ENCODE data around the gene MYNN.
A peak's percentile ranks its signal among the peaks of the same experiment; 100 is the strongest.

The MYNN gene

DNA sequence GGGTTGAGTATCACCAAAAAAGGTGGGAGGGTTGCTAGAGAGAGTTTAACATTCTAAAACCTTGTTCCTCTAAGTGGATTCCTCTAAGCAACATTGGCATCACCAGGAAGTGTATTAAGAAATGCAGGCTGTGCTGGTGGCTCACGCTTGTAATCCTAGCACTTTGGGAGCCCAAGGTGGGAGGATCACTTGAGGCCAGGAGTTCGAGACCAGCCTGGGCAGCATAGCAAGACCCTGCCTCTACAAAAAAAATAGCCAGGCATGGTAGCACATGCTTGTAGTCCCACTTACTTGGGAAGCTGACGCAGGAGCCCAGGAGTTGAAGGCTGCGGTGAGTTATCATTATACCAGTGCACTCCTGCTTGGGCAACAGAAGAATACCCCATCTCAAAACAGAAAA is 4.6 kb downstream of the MYNN start:
- no peak for DNase-seq (ENCODE audit: low read depth in 2 of 2)

DNA sequence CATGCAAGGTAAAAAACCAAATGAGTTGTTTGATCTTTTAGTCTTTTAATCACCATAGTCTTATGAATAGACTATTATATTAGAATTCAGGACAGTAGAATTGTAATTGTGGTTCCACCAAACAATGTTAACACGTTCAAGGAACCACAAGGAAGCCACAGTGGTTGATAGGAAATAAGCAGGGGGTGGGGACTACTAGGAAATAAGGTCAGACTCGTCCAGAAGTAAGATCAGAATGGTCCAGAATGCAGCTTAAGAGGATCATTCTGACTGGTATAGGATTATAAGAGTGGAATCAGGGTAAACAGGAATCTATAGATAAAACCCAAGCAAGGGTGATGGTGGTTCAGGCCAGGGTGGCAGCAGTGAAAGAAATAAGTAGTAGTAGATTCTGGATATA is 7.5 kb downstream of the MYNN start:
- DNase-seq (ENCODE audit: low read depth in 2 of 2), result no peak

DNA sequence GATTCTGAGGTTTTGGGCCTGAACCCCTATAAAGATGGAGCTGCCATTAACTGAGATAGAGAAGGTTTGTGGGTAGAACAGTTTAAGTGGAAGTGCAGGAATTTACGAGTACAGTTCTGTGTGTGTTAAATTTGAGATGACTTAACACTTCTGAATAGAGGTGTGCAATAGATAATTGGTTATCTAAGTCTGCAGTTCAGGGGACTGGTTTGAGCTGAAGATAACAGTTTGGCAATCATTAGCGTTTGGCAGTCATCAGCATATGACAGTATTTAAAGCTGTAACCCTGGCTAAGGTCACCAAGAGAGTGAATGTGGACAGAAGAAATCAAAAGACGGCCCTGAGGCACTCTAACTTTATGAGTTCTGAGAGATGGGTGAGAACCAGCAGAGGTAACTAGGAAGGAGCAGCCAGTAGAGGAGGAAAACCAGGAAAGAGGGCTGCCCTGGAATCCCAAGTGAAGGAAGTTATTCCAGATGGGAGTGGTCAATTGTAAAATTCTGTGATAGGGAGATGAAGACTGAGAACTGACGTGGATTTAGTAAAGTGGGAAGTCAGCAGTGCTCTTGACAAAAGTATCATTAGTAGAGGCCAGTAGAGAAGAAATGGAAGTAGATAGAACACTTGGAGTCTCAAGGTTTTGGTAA is 8.1 kb downstream of the MYNN start:
- DNase-seq (ENCODE audit: low read depth in 2 of 2), result no peak

DNA sequence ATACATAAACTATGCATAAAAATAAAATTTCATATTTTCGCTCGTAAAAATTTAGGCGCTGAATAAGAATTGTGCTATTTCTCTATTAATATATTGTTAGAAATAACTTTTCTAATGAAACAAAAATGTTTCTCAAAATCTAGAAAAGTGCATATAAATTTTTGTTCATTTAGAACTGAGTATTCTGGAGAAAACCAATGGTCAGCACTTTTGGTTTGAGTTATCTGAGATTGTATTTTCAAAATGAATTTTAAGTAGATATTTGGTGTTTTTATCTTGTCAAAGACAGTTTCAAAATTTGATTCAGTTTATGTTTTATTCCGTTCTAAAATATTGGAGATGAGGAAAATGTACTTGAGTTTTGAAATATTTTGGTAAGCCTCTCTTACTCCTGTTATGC is 13.9 kb downstream of the MYNN start:
- no peak for DNase-seq (ENCODE audit: low read depth in 2 of 2)

DNA sequence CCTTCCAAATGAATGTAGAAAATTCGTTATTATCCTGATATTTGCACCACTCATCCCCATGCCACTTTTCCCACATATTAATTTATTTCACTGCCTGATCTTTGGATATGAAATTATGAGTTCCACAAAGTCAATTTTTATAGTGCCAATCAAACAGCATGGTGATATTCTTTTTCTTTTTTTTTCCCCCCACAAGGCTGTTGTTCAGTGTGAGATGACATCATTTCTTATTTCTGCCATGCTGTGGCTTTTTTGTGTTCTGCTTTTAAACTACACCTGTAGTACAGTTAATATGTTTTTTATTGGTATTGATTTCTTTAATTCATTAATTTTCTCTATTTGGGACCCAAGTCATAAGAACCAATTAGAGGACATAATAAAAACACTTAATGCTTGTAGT is 14.6 kb downstream of the MYNN start:
- no peak for DNase-seq (ENCODE audit: low read depth in 2 of 2)

DNA sequence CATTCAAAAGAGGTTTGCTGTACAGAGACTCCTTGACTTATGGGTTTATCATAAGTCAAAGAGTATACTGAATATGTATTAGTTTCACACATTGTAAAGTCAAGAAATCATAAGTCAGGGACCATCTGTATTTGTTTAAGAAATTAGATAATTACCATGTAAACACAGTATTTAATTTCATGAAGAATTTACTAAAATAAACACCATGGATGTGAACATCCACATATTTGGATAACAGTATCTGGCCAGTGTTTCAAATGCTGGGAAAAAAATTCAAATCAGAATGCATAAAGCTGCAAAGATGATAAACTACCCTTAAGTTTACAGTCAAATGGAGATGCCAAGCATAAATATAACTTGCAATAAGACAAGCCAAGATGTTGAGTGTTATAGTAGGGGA is 17.0 kb downstream of the MYNN start:
- no peak for DNase-seq (ENCODE audit: low read depth in 2 of 2)

DNA sequence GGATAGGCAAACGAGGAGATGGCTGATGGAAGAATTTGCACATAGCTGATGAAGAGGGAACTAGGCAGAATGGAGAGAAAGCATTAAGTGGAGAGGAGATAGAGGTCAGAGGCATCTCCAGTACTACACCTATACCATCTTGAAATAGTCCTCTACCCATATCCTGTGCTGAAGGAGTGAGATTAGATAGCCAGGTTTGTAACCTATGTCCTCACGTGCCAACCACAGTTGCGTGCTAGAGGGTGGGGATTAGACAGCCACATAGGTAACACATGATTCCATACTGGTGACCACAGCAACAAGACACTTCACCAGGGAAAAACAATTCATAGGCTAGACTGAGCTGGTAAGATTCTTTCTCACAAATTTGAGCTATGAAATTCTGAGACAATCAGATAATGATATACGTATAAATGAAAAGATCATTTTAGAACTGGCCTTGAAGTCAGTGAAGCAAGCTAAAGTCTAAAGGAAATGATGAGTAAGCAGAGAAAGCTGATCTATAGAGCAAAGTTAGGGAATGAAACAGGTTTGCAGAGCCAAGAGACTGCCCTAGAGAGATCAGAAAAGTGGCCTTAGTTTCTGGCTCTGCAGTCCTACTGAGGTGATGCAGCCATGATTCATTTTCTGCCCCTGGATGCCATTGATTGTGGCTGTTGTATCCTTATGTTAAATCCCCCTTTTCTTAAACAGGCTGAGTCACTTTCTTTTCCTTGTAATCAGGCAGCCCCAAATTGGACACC is 17.7 kb downstream of the MYNN start:
- no peak for DNase-seq (ENCODE audit: low read depth in 2 of 2)

GRCh38 chr3:169792359-169792758 is 19.2 kb downstream of the MYNN start:
- no peak for DNase-seq (ENCODE audit: low read depth in 2 of 2)

DNA sequence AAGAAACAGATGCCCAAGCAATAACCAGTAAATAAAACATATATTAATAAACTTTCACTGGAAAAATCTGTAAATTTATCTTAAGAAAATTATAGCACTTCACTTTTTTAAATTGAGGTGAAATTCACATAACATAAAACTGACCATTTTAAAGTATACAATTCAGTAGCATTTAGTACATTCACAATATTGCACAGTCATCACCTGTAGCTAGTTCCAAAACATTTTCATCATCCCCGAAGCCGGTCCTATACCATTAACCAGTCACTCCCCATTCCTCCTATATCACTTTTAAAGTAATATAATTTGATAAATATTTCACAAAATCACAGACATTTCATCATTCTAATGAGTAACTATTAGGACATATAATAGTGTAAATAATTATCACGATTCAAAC is 31.5 kb downstream of the MYNN start:
- DNase-seq (ENCODE audit: low read depth in 2 of 2), result no peak

DNA sequence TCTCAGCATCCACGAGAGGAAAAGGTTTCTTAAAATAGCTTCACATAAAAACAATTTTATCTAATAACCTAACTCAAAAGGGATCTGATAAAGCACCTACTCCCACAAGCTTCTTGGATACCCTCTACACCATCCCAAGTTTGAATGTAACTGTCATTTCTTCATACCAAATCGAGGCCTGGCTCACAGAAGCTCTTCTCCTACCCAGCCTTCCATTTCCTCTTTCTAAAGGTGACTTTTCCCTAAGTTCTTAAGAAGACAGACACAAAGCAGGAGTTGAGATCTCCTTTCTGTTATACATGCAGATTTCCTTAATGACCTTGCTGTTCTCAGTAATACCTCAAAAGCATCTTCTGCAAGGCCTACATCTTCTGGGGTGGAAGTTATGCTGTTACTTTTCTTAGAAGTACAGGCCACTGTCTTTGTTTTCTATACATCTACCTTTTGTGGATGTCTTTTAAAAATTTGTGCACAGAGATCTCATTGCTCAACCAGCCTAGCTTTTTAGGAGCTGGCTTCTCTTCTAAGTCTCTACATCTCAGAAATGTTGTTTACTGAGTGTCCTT is 36.1 kb downstream of the MYNN start:
- DNase-seq (ENCODE audit: low read depth in 2 of 2), result no peak

GRCh38 chr3:169811631-169812331 is 38.6 kb downstream of the MYNN start:
- DNase-seq (ENCODE audit: low read depth in 2 of 2), result no peak

GRCh38 chr3:169812332-169813235 is 39.4 kb downstream of the MYNN start, which contains the start of the genes LRRC34 and LRRIQ4:
LRRC34 (minus strand) TSS chr3:169812904; CDS start chr3:169812548, 356 bp downstream.
LRRIQ4 (plus strand) TSS chr3:169812870; CDS start chr3:169821922, 9,052 bp downstream.
- peak; percentile 62 to 64 for DNase-seq (ENCODE audit: low read depth in 2 of 2)

DNA sequence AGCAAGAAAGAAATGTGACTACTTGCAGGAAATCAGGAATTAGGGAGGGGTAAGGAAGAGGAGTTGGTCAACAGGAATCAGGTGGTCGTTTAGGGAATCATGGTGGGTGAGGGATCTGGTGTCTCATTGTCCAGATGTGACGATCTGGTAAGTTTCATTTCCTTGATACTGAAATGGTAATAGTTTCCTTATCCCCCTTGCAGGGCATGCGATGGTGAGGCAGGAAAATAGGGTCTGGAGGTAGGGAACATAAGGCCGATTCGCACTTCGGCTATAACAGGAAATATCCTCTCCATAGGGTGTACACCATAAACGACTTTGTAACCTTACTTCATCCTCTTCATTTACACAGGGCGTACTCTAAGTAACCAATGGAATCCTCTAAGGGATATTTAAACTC is 40.1 kb downstream of the MYNN start:
- DNase-seq (ENCODE audit: low read depth in 2 of 2), result no peak

DNA sequence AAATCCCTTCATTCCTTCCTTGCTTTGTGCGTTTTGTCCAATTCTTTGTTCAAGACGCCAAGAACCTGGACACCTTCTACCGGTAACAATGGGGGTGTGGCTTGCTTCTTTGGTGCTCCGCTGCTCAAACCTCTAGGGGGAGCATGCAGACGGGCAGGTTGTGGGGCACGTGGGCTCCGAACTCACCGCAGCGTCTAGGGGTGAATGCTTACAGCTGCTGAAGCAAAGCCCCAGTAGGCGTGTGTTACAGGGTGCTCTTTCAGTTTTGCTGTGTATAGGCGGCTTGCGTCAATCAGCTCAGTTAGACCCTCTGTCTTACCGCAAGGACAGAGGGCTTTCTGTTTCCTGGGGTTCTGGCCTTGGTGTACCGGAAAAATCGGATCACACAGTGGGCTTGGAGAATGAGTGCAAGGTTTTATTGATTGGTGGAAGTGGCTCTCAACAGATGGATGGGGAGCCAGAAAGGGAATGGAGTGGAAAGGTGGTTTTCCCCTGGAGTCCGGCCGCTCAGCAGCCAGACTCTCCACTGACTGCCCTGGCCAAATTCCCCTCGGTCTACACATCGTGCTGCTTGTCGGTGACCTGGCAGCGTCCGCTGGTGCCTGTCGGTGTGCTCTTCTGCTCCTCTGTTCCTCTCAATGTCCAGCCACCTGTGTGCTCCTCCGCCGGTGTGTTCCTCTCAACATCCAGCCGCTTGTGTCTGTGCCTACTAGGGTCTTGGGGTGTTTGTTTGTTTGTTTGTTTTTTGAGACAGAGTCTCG is 40.7 kb downstream of the MYNN start:
- peak; percentile 74 to 75 for DNase-seq (ENCODE audit: low read depth in 2 of 2)

- DNase-seq (ENCODE audit: low read depth in 2 of 2), result no peak
Measured at GRCh38 chr3:169815590-169816150, 42.5 kb downstream of the MYNN start.

- DNase-seq (ENCODE audit: low read depth in 2 of 2), result no peak
Measured at GRCh38 chr3:169818316-169818715, 45.1 kb downstream of the MYNN start.

DNA sequence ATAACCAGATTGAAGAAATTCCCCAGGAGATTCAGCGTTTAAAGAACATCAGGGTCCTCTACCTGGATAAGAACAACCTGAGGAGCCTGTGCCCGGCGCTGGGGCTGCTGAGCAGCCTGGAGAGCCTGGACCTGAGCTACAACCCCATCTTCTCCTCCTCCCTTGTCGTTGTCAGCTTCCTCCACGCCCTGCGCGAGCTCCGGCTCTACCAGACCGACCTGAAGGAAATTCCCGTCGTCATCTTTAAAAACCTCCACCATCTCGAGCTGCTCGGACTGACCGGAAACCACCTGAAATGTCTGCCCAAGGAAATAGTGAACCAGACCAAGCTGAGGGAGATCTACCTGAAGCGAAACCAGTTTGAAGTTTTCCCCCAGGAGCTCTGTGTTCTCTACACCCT is 48.9 kb downstream of the MYNN start:
- DNase-seq (ENCODE audit: low read depth in 2 of 2), result no peak

DNA sequence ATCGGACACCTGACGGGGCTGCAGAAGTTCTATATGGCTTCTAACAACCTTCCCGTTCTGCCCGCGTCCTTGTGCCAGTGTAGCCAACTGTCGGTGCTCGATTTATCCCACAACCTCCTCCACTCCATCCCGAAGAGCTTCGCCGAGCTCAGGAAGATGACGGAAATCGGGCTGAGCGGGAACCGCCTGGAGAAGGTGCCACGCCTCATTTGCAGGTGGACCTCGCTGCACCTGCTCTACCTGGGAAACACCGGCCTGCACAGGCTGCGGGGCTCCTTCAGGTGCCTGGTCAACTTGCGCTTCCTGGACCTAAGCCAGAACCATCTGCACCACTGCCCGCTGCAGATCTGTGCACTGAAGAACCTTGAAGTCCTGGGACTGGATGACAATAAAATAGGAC is 49.3 kb downstream of the MYNN start:
- DNase-seq (ENCODE audit: low read depth in 2 of 2), result no peak

DNA sequence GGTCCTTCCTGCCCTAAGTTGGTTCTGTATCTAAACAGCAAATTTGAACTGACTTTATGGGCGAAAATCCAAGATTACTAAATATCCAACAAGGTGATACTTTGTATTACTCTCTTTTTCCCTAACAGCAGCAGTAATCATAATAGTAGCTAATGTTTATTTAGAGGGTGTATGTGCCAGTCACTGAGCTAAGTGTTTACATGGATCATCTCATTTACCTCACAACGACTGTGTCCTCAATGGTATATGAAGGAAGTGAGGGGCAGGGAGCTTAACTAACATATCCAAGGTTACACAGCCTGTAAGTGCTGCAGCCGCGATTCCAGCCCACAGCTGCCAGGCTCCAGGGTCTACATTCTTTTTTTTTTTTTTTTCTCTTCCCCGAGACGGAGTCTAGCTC is 49.8 kb downstream of the MYNN start:
- no peak for DNase-seq (ENCODE audit: low read depth in 2 of 2)

DNA sequence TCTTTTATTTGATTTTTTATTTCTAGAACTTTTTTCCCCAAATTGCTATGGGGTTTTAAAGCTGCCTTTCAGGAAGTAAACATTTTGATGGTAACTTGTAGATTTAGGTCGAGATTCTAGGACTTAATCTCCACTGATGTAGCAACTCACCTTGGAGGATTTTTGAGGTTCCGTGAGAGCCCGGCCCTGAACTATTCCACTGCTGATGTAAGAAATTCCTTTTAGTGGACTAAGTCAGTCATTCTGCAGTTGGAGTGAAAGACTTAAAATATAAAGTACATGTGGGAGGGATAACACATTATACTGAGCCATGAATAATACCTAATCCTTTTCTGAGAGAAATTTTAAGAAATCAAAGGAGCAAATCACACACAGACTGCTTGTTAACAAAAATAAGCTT is 52.1 kb downstream of the MYNN start:
- DNase-seq (ENCODE audit: low read depth in 2 of 2), result no peak
